Natural killer cell (primary cell): Measurements from ENCODE around the gene GLRX. TPM values are rescaled to one million over a fixed set of nuclear protein-coding genes. Genes with fewer than 3 reads are reported as not detected.

Experiments used
- ATAC-seq, 3 donors: fragments of 150-1000 bp in 2 of 3; fragments of 200-7000 bp in 1 of 3; cut with Tn5 transposase; 1 replicate in 1 of 3; 2 replicates in 2 of 3; pipeline ENCODE4 v1.10.0; 2021; ENCODE audit warnings: mild to moderate bottlenecking in 2 of 3, moderate library complexity in 2 of 3
- DNase-seq, 2 donors: peaks; one replicate each; pipeline versions ENCODE4 v3.0.0 to v3.0.0-alpha.2; 2013 to 2021; ENCODE audit warnings: mixed read lengths in 1 of 2
- H3K27ac ChIP-seq: one replicate; pipeline ENCODE4 v1.5.1; 2013; ENCODE audit warnings: mild to moderate bottlenecking, low read length
- H3K27me3 ChIP-seq: one replicate; pipeline ENCODE4 v1.6.1; 2013; ENCODE audit warnings: low read length; ENCODE audit not compliant: control insufficient read depth, insufficient read depth
- H3K36me3 ChIP-seq: one replicate; pipeline ENCODE4 v1.6.1; 2013; ENCODE audit warnings: low read length; ENCODE audit not compliant: control insufficient read depth, insufficient read depth
- H3K4me1 ChIP-seq: one replicate; pipeline ENCODE4 v1.6.1; 2013; ENCODE audit warnings: low read length; ENCODE audit not compliant: control insufficient read depth, insufficient read depth
- H3K4me3 ChIP-seq: one replicate; pipeline ENCODE4 v1.5.1; 2013; ENCODE audit warnings: low read length
- H3K9me3 ChIP-seq: one replicate; pipeline ENCODE4 v1.6.1; 2013; ENCODE audit warnings: low read length; ENCODE audit not compliant: control insufficient read depth, insufficient read depth
- H3K27ac Mint-ChIP-seq, 2 donors: one replicate each; pipeline ENCODE4 v1.8.0; 2022; ENCODE audit warnings: mild to moderate bottlenecking in 2 of 2, mixed read lengths in 2 of 2, moderate library complexity in 1 of 2
- H3K27me3 Mint-ChIP-seq, 2 donors: one replicate each; pipeline ENCODE4 v1.8.0; 2022; ENCODE audit warnings: low read depth in 2 of 2, mixed read lengths in 2 of 2
- H3K36me3 Mint-ChIP-seq: one replicate; pipeline ENCODE4 v1.8.0; 2022; ENCODE audit warnings: mixed read lengths
- H3K4me1 Mint-ChIP-seq, 2 donors: one replicate each; pipeline ENCODE4 v1.8.0; 2022; ENCODE audit warnings: mixed read lengths in 2 of 2
- H3K4me3 Mint-ChIP-seq: one replicate; pipeline ENCODE4 v1.8.0; 2022; ENCODE audit warnings: mild to moderate bottlenecking, moderate library complexity, mixed read lengths
- H3K9me3 Mint-ChIP-seq, 2 donors: one replicate each; pipeline ENCODE4 v1.8.0; 2022; ENCODE audit warnings: mixed read lengths in 2 of 2
- WGBS: methylation state at CpG from one replicate; pipeline ENCODE4 v1.1.7; 2013; ENCODE audit warnings: missing lambda C conversion rate; ENCODE audit not compliant: insufficient coverage; 5-methylcytosine and 5-hydroxymethylcytosine counted together
- intact Hi-C: fragments of 100-400 bp; cut with micrococcal nuclease; formaldehyde crosslinking; loops from one replicate; pipeline ENCODE4 v1.14.2; 2022
- total RNA-seq, 4 donors: library from RNA; stranded (reverse); fragments of 120-200 nt in 1 of 4; gene quantifications; one replicate each; pipeline versions ENCODE4 v1.2.3 to v1.2.4, GENCODE V29; 2013 to 2022
- TF ChIP-seq, protein P1 (sequence below): fragments of 200-600 bp; IDR thresholded peaks from one replicate; pipeline ENCODE4 v1.8.0; 2022; ENCODE audit warnings: antibody characterized with exemption

GLRX gene
- total RNA-seq, 3 donors from 2014 or later (not counting 1 experiment from before 2014, with no cell fraction given) = 59.2 to 102 (median 62.5) TPM

- peaks cover 2% of the 10 kb centered on the region for H3K27me3 ChIP-seq
- no peaks in the 10 kb centered on the region for H3K36me3 ChIP-seq
- intact Hi-C loops = no loop called here
- Mint-ChIP-seq H3K4me1 (peaks cover 7 to 17% of the 10 kb centered on the region in 2 donors), H3K27ac (no peak overlapping the region), H3K4me3 (no peak overlapping the region), H3K36me3 (no peaks in the 10 kb centered on the region), H3K9me3 (no peaks in the 10 kb centered on the region), H3K27me3 (peaks cover 35 to 54% of the 10 kb centered on the region in 2 donors)
- ATAC-seq = no peak
- 57% methylated on average over 7 of the region's 8 CpGs for WGBS
- H3K9me3 ChIP-seq = no peaks in the 10 kb centered on the region
- no peak overlapping the region for H3K4me3 ChIP-seq
- TF ChIP-seq, protein P1, sequence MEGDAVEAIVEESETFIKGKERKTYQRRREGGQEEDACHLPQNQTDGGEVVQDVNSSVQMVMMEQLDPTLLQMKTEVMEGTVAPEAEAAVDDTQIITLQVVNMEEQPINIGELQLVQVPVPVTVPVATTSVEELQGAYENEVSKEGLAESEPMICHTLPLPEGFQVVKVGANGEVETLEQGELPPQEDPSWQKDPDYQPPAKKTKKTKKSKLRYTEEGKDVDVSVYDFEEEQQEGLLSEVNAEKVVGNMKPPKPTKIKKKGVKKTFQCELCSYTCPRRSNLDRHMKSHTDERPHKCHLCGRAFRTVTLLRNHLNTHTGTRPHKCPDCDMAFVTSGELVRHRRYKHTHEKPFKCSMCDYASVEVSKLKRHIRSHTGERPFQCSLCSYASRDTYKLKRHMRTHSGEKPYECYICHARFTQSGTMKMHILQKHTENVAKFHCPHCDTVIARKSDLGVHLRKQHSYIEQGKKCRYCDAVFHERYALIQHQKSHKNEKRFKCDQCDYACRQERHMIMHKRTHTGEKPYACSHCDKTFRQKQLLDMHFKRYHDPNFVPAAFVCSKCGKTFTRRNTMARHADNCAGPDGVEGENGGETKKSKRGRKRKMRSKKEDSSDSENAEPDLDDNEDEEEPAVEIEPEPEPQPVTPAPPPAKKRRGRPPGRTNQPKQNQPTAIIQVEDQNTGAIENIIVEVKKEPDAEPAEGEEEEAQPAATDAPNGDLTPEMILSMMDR = no peak
- peak in 1 of 2 donors; percentile 28 for DNase-seq
- H3K4me1 ChIP-seq = peaks cover 19% of the 10 kb centered on the region
- H3K27ac ChIP-seq = no peak overlapping the region
Measured at GRCh38 chr5:95861864-95862561, 39.5 kb upstream of the GLRX start.

DNA sequence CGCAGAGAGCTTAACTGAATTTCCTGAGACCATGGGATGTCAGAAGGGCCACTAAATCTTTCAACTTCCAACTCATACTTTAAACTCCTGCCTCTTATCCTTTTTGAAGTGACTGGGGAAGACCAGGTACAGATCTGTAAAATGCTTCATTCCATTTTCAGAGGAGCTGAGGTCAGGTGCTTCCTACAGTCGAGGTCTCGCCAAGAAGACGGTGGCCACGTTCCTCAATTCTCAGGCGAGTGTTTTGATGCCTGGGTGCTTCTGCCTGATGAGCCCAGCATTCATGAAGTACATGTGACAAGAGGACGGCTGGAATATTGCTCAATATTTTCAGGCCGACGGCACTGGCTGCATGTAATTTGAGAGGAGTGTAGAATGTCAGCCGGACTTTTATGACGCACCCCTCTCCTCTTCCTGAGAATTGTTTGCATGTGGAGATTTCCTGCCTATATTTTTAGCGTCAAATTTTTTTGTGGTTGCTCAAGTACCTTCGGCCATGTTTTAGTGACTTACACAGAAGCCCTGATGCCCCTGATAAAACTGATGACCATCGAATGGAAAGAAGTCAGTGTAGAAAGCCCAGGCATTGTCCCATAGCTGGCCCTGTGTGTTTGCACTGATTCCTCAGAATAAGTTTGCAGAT lies 38.8 kb upstream of the GLRX start:
- no peaks in the 10 kb centered on the region for H3K36me3 Mint-ChIP-seq
- H3K4me3 ChIP-seq = no peak overlapping the region

DNA sequence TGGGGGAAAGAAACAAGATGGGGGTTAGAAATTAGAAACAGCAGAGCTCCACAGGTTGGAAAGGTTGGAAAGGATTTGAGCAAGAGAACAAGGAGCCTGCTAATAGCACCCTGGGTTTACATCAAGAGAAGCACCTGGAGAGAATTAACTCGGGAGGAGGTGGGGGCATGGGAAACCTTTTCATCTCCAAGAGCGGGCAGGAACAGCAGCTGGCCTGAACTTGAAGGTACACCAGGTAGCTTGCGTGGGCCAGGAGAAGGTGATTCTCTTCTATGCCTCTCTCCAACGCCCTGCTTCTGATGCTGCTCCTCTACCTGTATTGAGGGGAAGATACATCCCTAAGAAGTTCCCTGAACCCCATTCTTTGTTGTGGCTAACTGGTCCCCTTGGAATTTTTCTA lies 37.1 kb upstream of the GLRX start:
- peaks cover 7 to 17% of the 10 kb centered on the region in 2 donors for H3K4me1 Mint-ChIP-seq
- peaks cover 35 to 54% of the 10 kb centered on the region in 2 donors for H3K27me3 Mint-ChIP-seq
- no peak for ATAC-seq
- DNase-seq = no peak
- Histone ChIP-seq H3K9me3 (no peaks in the 10 kb centered on the region), H3K36me3 (no peaks in the 10 kb centered on the region), H3K4me3 (no peak overlapping the region), H3K27ac (no peak overlapping the region), H3K4me1 (peaks cover 19% of the 10 kb centered on the region), H3K27me3 (peaks cover 2% of the 10 kb centered on the region)
- intact Hi-C loops = loop anchor here (5.0 kb wide), 1 partner anchor 103 kb away; the partner anchor contains the start of gene ELL2
- no peaks in the 10 kb centered on the region for H3K9me3 Mint-ChIP-seq
- no peaks in the 10 kb centered on the region for H3K36me3 Mint-ChIP-seq
- WGBS = 85% methylated on average over 4 of the region's 4 CpGs
- peak overlapping the region in 1 of 2 donors; percentile 8 for H3K27ac Mint-ChIP-seq
- TF ChIP-seq, protein P1 = no peak
- H3K4me3 Mint-ChIP-seq = no peak overlapping the region

More for the DNA sequence above, 38.8 kb upstream of the GLRX start:
- Histone ChIP-seq H3K27me3 (peaks cover 2% of the 10 kb centered on the region), H3K36me3 (no peaks in the 10 kb centered on the region), H3K9me3 (no peaks in the 10 kb centered on the region), H3K27ac (no peak overlapping the region), H3K4me1 (peaks cover 19% of the 10 kb centered on the region)
- TF ChIP-seq, protein P1 = no peak
- H3K27ac Mint-ChIP-seq = no peak overlapping the region
- peaks cover 35 to 54% of the 10 kb centered on the region in 2 donors for H3K27me3 Mint-ChIP-seq
- DNase-seq (no peak), ATAC-seq (no peak)
- no peak overlapping the region for H3K4me3 Mint-ChIP-seq
- no peaks in the 10 kb centered on the region for H3K9me3 Mint-ChIP-seq
- 32% methylated on average over 14 of the region's 14 CpGs for WGBS
- H3K4me1 Mint-ChIP-seq = peaks cover 7 to 17% of the 10 kb centered on the region in 2 donors
- intact Hi-C loops = no loop called here
